Stimulated activated CD8-positive, alpha-beta memory T cell treated with anti-CD3 and anti-CD28 coated beads, Interleukin-15, amount 100 ng/mL, for 24 hours (primary cell): ENCODE measurements around the gene PLCL2.
A peak's percentile ranks its signal among the peaks of the same experiment; 100 is the strongest.

ENCODE experiments used
- DNase-seq: peaks from one replicate; pipeline ENCODE4 v3.0.0-alpha.2; 2020; ENCODE audit warnings: low read depth

The PLCL2 gene

DNA sequence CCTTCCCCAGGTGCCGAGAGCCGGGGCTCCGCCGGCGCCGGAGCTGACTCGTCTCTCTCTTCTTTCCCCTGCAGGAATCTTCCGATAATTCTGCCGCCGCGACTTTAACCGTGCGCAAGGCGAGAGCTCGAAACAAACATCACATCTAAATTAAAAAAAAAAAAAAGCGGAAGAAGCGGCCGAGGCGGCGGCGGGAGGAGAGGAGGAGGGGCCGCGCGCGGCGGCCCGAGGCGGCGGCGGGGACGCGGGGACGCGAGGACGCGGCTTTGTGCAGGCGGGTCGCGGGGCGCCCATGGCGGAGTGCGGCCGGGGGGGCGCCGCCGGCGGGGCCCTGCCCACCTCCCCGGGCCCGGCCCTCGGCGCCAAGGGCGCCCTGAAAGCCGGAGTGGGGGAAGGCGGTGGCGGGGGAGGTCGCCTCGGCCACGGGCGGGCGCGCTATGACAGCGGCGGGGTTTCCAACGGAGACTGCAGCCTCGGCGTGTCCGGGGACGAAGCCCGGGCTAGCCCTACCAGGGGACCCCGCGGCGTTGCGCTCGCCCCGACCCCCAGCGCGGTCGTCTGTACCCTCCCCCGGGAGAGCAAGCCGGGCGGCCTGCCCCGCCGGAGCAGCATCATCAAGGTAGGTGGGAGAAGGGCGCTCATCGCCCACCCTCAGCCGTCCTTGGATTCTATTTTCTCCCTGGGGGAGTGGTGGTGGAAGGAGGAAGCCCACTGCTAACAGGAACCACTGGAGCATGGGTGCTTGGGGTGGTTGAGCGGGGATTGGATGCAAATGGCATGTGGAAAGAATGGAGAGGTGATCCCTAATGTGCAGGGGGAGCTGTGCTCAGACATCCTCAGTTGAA, at the start of gene PLCL2:
Gene PLCL2 (plus strand): TSS at position 208 of the 845 bp plus-strand sequence. CDS start 85 bp downstream, at position 293.
- peak; percentile 30 for DNase-seq

DNA sequence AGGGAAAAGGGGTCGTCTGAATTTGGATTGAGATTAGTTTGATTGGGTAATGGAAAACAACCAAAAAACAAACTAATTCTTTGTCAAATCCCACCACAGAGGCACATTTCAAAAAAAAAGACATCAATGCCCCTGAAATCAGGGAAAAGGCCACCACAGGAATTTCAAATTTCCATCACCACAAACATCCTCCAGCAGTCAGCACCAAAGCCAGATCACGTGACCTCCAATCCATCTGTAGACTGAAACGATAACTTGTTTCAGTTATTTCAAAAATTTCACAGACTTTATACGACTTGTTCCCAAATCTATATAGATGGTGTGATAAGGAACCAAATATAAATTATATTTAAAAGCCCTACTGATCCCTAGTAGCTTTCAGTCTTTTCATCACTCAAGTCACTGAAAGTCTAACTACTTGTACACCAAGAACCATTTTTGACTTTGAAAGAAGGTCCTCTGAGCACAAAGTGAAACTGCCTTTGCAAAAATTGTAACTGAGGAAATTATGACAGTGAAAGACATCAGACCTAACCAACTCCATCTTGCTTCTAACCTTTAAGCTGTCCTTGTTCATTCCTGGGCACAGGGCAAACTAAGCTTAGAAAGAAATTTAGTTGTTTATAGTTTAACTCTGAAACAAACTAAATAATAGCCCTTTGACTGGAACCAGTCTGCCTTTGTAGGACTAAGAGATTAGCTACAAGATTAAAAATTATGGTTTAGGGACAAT, 48.1 kb upstream of the PLCL2 start:
- DNase-seq = no peak

DNA sequence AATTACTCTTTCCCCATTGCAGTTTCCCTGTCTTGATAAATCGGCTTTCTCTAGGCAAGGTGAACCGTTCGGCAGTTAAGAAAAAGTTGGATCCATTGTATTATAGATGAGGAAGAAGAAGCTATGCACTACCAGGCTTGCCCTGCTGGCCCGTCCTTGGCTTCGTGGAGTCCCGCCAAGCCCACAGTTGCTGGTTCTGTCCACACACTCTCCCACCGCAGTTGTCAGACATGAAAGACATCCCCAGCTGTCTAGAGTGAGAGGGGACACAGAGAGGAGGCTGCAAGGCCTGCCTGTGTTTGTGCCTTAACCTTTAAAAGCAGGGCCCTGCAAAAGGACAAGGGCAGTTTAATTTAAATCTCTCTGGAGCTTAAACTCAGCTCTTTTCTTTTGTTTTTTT, 47.2 kb upstream of the PLCL2 start:
- DNase-seq = no peak

DNA sequence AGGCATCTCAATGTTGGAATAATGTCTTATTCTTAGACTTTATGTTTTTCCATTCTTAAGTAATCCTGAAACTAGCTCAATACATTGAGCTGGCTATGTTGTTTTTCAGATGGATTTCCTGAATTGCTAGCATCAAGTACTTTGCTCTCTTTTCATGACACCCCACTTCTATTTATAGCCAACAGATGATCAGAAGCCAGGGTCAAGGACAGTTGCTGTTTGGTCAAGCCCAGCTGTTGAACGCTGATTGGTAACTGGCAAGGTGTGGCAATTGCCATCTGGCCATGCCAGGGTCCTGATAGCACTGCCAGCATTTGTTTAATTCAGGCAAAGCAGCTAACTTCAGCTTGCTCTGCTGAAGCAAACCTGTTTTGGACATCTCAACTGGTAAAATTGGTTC, 46.2 kb upstream of the PLCL2 start:
- no peak for DNase-seq

DNA sequence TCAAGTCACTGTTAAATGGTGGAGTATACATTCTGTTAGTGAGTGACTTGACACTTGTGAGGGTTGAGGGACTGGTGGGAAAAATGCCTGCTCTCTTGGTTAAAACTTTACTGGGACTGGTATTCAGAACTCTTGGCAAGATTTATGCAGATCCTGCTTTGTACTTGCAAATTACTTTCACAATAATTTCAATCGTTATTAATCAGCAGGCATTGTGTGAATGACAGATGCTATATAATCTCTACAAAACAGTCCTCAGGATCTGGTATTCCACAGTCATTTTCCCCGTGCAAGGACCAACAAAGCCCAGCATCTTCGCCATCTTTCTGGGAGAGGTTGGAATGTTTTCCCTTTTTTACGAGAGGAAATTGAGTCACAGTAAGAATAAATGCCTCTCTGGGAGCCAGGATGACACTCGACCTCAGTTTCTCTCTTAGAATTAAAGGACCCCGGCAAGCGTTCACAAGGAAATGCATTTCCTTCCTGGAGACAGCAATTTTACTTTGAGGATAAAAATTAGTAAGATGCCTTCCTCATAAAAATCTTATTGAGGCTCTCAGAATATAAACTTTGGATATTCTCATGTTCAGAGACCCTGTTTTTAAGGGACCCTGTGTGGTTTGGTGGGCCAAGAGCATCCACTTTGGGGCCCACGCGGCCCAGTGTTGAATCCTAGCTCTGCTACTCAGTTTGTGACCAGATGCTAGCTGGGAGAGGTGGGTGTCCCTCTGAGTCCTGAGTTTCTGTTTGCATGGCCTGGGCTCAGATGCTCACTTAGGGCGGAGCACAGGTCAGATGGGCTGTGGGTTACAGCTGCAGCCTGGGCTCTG, 45.3 kb upstream of the PLCL2 start:
- DNase-seq = no peak

DNA sequence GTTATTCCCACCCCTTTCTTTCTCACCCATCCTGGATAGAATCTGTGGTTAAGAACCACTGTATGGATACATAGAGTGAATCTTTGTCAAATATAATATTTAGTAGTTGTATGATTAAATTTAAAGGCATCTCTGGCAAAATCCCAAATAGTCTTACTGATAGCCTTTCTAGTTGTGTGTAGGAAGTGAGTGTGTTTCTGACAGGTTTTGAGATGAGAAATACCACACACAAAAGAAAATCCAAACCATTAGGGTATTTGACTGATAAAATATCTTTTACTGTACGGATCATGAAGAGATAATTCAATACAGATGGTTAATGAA, 44.7 kb upstream of the PLCL2 start:
- no peak for DNase-seq

DNA sequence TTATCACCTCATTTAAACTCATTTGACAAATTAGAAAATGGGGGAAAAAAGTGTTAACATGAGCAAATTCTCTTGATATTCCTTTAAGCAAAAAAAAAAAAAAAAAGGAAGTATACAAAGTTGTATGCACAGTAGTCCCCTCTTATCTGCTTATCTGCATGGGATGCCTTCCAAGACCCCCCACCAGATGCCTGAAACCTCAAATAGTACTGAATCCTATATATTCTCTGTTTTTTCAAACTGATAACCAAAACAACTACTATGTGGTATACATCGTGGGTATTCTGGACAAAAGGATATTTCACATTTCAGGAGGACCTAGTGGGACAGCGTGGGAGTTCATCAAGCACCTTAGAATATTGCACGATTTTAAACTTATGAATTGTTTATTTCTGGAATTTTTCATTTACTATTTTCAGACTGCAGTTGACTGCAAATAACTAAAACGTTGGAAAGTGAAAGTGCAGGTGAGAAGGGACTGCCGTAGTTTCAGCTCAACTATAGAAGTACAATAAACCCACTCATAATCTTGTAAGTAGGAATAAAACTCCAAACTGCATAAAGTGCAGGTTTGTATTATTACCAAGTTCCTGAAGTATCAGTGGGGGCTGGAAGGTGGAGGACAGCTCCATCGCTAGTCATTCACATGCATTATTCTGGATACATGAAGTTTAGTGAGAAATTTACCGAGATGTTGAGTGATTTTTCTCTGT, 43.6 kb upstream of the PLCL2 start:
- no peak for DNase-seq

DNA sequence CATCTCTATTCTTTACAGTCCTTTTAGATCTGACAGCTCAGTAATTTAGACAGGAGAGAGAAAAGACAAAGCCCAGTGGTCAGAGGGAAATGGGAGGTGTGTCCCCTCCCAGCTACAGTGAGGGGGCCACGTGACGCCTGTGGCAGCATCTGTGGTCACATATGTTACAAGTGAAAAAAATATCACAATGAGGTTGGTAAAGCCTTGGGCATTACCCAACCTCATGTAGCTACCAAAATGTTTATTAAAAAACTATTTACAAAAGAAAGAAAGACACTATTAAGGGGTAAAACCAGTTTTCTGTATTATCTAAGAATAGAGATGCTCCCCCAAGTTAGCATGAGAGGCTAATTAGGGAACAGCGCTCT, 42.9 kb upstream of the PLCL2 start:
- DNase-seq = no peak

DNA sequence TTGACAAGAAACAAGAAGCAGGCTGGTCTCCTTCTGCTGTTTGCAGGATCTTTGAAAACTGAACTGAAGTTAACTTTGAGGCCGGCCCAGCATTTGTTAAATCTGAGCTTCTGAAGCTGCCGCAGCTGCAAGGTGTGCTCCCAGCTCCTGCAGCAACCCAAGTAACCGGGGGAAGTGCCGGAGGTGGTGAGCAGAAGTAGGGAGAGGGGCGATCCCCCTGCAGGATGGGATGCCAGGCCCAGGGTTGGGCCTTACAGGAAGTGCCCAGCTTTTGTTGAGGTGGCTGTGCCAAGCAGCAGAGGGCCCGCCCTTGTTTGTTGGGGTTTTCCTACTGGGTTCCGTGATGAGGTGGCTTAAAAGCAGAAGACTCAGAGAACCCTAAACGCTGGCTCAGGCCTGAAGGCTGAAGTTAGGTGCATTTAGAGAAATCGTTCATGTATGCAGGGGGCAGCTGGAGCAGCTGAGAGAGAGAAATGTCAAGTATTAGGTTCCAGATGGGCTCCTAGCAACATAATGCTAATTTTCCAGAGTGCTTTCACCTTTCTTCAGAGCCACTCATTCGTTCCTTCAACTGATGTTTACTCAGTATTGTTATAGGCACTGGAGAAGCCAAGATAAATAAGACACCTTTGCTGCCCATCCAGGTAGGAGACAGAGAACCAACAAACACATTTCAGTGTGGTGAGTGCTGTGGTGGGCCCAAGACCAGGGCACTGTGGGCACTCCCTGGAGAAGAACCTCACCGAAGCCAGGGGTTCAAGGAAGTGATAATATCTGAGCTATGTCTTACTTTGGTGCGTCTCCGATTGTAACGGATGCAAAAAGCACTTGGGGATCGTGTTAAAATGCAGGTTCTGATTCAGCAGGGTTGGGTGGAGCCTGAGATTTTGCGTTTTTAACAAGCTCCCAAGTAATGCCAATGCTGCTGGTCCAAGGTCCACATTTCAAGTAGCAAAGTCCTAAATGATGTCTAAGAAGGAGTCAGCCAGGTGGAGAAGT, 42.2 kb upstream of the PLCL2 start:
- DNase-seq = peak; percentile 26

DNA sequence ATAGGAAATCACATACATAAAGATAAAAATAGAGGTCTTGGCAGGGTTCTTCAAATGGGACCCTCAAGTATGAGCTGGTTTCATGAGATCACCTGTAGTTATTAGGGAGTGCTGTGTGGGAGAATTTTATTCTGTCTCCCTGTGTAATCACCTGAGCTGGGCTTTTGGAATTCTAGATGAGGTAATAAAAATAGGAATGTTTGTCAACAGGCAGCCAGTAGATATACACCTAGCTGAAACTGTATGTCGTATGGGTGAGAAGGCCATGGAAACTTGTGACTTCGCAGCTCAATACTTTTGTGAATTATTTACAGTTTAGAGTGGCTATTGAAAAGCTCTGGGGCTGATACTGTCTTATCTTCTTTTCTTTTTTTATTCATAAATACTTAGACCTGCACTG, 40.5 kb upstream of the PLCL2 start:
- no peak for DNase-seq

DNA sequence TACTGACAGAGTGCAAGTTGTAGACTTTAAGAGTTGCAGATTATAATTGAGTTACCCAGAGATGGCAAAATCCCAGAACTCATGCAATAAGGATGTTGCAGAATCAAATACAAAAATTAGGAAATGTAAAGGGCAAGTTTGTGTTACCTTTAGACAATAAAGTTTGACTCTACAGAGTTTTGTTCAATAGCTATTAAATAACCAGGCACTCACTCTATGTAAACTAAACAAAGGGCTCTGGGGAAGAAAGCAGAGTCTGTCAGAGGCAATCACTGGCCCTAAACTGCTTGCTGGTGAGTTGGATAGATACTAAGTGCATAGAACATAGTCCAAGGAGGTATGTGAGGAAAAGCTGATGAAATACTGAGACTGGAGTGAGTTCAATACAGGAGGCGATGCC, 40.0 kb upstream of the PLCL2 start:
- no peak for DNase-seq

DNA sequence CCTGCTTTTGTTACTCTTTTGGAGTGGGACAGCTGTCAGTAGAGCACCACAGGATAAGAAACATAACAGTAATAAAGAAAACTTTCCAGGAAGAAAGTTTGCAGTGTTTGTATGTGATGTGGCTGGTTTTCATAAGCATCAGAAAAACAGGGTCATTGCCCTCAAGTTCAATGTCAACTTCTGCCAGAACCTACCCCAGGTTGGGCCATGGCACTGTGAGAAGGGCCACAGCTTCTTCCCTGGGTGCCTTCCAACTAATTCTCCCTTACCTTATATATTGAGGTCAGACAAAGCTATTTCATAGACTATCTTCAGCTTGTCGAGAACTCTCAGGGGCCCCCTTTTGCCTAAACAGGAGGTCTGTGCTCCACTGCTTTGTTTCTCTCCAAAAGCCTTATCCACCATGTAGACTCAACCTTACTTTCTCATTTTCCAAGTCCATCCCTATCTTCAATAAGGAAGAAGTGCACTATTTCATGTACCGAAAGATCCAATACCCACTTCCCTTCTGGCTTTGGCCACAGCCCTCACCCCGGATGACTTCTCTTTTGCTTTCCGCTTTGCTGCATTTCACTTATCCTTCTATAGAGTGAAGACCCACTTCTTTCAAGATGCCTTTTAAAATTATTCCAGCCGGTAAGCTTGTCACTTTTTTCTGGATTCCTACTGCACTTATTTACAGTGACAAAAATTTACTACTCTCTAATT, 38.2 kb upstream of the PLCL2 start:
- no peak for DNase-seq

DNA sequence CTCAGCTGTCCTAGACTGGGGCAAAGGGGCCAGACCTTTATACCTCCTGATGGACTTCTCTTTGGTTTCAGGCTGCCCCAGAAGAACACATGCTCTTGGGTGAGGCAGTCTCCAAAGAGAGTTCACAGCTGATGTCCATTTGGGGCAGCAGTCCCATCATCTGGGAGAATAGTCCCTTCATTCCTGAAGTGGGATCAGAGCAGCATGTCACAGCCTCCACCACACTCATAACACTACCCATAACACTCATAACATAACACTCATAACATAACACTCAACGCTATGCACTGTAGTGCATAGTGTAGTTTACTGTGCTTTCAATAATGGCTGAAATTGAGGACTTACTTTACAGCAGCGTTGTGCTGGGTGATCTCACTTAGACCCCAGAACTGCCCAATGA, 36.7 kb upstream of the PLCL2 start:
- no peak for DNase-seq

DNA sequence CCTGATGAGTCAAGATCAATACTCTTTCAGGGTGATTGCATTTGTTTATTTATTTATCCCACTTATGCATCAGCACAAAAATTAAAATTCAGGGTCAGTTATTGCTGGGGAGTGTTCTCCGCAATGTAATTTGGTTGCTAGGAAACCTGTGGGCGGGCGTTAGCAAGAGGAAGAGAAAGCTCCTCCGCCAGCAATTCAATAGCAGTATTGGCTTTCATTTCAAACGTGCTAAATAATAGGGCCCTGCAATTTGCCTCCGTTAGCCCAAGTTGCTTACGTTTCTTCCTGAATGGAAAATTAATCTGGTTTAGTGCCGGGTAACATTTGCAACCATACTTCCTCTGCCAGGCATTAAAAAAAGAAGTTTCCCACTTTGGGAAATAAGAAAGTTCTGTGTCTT, 35.5 kb upstream of the PLCL2 start:
- no peak for DNase-seq

DNA sequence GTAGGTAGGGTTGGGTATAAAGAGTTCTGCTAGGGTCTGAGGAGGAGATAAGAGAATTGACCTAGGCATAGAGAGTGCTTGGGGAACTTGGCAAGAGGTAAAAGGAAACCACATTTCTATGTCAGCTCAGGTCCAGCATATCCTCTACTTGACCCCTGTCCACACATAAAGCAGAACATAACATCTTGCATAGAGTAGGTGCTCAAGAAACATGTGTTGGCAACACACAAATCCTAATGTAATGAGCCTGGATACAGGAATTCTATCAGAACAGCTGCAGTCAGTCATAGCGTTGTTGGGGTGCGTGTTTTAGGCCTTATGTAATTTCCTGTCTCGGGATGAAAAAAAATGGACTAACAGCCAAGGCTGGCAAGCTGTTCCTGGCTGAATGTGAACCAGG, 35.0 kb upstream of the PLCL2 start:
- DNase-seq = no peak

DNA sequence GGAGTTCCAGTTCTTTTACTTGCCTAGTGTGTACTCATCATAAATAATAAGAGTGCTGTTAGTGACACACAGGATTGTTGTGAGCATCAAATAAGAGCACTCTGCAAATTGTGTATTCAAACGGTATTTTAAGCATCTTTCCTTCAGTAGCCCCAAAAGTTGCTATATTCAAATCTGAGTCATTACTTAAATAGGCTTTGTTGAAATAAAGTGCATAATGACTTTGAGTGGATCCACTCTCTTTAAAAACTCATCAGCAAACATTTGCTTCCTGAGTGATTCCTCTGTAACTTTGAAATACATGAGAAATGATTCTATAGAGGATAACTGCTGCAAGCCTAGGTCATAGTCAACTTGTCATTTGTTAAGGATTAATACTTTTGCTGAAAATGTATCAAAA, 29.3 kb upstream of the PLCL2 start:
- no peak for DNase-seq

DNA sequence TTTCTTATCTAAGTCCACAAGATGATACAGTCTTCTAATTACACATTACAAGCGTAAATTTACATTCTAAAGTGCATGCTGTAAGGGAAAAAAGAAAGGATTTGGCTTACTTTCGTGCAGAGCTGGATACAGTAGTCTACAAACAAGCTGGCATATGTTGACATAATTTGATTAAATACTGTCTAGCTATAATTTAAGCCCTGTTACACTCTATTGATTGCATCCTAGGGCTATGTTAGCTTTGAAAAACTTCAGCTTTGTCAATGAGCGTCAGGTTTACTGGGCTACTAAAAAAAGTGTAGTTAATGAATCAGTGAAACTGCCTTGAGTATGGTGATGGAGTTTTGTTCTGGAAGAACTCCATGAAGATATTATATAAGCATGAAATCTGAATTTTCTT, 24.5 kb upstream of the PLCL2 start:
- DNase-seq = no peak

DNA sequence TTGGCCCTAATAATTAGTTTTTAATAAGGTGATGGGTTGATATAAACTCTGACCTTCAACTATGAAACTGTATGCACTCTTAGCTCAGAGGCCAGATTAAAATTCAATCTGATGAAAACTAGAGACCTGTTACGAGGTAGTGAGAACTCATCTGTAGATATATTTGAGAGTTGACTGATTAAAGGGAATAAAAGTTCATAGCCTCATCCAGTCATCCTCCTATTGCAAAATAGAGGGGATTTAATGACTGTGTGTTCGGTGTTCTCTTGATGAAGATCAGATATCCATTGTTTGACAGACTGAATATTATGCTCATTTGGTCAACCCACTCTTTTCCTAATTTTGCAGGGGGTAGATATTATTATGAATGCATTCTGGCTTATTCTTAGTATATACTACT, 23.3 kb upstream of the PLCL2 start:
- DNase-seq = no peak

DNA sequence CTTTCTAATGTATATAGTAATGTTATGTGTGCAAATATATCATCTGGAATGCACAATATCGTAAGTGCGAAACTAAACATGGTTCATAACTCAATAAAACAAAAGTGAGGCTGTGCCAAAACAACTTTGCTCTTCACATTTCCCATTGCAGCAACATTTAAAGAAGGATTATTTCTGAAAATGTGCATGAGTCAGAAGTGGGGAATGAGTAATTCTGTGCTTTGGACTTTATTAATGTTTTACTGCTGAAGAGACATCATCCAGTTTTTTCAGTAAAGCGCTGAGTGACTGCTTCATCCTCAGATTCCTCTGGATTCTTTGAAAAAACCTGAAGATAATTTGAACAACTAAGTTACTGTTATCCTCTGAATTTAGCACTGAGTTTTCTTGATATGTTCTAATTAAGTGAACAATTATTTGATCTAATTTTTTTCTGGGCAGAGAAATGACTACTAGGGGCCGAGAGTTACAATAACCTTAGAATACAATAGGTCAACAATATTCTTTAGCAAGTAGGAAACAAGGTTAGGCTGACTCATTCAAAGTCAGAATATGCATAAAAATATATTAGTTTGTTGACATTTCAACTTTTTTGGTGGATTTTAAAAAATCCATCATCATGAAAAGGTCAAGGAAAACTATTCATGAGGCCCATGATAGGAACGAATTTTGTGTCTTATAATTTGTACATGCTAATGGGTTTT, 20.0 kb upstream of the PLCL2 start:
- DNase-seq = no peak

DNA sequence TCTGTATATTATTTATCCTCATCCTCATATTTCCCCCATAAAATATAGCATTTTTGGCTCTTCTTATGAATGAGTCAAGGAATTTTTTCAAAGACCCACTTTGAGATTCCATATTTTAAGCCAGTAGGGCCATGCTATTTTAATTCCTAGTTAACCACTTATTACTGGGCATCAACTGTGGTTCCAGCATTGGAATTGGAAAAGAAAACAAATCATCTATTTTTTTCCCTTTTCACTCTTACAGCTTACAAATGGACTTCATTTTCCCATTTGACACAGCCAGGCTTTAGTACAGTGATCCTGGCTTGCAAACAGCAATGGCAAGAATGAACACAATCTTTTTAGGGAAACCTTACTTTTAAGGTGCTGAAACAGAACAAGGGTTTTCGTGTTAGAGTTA, 19.4 kb upstream of the PLCL2 start:
- DNase-seq = no peak
